Stimulated activated CD8-positive, alpha-beta memory T cell treated with anti-CD3 and anti-CD28 coated beads, Interleukin-7, amount 100 ng/mL, for 24 hours (primary cell): ENCODE data around the gene ATG4A.

Experiments
- DNase-seq: peaks from one replicate; pipeline ENCODE4 v3.0.0-alpha.2; 2020; ENCODE audit warnings: low read depth

Gene ATG4A

GRCh38 chrX:108123591-108124366, 32.2 kb downstream of the ATG4A start:
- no peak for DNase-seq

GRCh38 chrX:108126661-108127060, 35.1 kb downstream of the ATG4A start:
- no peak for DNase-seq

GRCh38 chrX:108127152-108127551, 35.6 kb downstream of the ATG4A start:
- no peak for DNase-seq

DNA sequence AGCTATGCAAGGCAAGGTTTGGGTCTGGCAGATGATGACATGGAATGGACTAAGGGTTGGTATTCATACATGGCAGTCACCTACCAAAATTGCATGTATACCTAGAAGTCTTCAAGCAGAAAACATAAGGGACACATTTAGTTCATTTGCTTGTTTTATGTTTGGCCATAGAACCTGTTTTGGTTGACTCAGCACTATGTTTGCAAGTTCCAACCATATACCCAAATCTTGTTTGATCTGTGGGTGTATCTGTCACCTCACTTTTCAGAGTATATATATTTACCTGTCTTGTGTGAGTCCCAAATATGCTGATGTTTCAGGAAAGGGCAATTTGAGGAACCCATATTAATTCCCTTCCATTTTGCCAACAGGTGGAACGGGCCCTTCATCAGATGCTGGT, 39.3 kb downstream of the ATG4A start:
- no peak for DNase-seq

- no peak for DNase-seq
These were observed 39.9 kb downstream of the ATG4A start for GRCh38 chrX:108131471-108131870.

DNA sequence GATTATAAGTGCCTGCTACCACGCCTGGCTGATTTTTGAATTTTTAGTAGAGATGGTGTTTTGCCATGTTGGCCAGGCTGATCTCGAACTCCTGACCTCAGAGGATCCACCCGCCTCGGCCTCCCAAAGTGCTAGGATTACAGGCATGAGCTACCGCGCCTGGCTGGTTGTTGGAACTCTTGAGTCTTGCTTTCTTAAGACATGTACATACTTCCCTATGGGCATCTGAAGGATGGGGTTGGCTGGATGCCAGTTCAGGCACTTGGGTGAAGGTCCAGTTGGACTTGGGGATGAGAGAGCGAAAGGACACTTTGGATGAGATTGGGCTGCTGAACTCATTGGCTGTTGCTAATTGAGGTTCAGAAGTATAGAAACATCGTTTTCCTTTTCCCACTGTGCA, 40.5 kb downstream of the ATG4A start:
- no peak for DNase-seq

DNA sequence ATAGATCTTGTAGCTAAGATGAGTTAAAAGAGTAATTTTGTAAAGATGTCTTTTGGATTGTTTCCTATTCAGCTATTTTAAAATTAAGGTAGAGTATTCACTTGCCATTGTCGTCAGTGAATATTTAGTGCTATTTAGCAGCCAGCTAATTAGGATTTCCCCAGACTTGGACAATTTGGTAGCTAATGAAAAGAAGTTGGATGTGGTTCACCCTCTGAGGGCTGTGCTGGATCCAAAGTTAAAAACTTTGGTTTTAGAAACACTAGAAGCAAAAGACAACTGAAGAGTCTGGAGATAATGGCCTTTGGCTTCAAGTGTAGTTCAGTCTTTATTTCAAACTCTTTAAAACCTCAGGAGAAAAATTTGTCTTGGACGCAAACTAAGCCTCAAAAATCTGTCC, 41.3 kb downstream of the ATG4A start:
- DNase-seq = no peak

GRCh38 chrX:108134724-108135123, 43.1 kb downstream of the ATG4A start:
- no peak for DNase-seq

DNA sequence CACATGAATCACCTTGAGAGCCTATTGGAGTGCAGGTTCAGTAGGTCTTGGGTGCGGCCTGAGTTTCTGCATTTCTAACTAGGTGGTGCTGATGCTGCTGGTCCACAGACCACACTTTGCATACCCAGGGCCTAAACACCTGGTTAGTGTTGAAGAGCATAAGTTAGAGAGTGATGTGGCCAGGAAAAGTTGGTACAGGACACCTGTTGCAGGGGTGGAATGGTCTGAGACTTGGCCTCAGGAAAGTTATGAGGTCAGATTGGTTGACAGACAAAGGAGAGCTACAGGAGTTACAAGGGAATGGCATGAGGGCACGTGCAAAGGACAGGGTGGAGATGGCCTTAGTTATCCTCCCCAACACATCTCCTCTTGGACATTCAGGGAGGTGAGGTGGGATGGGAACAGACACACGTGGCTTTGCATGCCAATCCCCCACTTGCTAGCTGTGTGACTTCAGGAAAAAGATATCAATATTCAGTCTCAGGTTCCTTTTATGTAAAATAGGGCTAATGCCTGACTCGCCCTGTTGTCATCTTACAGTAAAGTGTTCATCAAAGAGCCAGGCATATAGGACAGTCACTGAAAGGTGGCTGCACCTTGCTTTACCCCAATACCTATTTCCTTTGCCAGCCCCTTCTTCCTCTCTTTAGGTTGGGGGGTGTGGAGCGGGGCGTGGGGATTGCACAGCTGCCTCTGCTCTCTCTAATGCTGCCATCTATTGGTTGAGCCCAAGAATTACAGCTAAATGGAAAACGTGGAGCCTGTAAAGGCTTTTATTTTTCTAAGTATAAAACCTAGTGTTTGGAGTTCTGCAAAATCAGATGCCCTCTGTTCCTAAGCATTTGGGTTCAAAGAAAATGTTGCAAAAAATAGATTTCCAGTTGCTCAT, 47.5 kb downstream of the ATG4A start:
- no peak for DNase-seq

DNA sequence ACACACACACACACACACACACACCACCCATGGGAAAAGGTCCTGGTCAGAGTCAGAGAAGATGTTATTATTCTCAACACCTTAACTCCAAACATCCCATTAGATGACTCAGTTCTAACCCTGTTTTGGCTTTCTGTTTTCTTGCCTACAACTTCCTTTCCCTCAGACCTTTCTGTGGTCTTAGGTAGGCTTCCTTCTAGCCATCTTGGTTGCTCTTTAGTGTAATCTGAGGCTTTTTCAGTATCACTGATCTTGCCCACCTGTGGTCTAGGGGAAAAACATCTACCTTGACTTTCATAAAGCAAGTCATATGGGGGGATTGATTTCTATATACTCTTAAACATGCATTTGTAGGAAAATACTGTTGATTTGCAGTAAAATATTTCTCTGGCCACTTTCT, 56.9 kb downstream of the ATG4A start:
- no peak for DNase-seq

DNA sequence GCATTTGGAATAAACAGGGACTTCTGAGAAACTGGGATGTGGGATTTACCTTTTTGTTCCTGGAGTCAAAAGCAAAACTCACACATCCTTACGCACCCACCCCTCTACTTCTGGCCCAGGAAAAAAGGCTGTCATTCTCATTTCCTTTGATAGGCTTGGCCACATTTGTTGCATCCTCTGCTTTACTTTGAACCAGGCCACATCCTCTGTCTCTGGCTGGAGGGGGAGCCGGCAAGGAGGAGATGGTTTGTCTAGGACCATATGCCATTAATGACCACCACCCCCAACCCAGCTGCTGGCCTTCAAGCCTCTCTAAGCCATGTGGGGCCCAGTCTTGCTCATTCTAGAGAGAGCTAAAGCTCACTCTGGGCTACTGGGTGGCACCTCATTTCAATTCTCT, 64.5 kb downstream of the ATG4A start:
- DNase-seq = no peak

DNA sequence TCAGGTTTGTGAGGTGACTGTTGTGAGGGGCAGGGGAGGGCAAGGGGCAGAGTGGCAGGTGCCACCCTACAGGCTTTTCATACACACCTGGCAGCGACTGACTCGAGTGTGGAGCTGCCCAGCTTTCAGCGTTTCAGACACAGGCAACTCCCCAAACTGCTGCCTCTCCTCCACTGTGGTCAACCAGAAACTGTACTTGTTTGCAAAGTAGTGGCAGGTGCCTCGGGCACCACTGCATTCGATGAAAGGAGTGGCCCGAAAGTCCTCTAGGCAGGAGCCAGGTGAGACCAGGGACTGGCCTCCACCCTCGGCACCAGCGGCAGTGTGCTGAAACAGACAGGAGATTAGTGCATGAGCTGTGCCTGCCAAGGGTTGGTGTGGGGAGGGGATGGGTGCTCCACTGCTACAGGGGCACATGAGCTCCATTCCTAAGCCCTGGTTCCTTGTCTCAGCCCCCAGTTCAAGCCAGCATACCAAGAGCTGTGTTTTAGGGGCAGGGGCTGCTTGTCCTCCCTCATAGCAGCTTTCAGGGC, 65.4 kb downstream of the ATG4A start:
- no peak for DNase-seq

DNA sequence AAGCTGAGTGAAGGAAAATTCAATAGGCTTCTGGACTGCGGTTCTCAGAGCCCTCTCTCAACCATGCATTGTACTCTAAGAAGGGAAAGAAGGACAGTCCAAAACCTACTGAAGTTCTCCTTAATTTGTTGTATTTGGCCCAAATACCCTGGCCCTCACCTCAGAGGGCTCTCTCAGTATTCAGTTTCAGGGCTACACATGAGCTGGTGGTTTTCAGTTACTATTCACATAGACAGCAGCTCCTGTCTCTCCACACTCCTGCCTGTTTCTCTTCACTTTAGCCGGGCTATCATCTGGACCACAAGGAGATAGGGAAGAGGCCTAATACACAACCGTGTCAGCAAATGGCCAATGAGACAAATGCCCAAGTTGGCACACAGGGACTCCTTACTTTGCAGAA, 66.0 kb downstream of the ATG4A start:
- no peak for DNase-seq

GRCh38 chrX:108159028-108159670, 67.6 kb downstream of the ATG4A start:
- DNase-seq = no peak

DNA sequence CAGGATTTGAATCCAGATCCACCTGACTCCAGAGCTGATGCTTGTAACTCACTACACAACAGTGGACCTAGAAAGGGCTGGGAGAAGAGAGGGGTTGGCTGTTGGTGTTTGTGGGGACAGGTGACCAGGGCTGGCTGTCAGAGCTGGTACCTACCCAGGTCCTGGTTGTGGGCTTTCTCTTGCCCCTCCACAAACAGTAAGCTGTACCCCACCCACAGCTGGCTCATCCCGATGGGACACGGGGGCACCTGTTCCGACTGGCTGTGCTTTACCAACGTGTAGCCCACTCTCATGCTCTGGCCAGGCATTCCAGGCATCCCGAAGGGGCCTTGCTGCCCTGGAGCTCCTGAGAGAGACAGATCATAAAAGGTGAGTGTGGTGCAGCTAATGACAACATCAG, 68.7 kb downstream of the ATG4A start:
- no peak for DNase-seq

- no peak for DNase-seq
These were observed 70.7 kb downstream of the ATG4A start for GRCh38 chrX:108162265-108162664.

GRCh38 chrX:108163333-108164082, 71.9 kb downstream of the ATG4A start:
- DNase-seq = no peak

- no peak for DNase-seq
These were observed 74.0 kb downstream of the ATG4A start for GRCh38 chrX:108165383-108166111.

DNA sequence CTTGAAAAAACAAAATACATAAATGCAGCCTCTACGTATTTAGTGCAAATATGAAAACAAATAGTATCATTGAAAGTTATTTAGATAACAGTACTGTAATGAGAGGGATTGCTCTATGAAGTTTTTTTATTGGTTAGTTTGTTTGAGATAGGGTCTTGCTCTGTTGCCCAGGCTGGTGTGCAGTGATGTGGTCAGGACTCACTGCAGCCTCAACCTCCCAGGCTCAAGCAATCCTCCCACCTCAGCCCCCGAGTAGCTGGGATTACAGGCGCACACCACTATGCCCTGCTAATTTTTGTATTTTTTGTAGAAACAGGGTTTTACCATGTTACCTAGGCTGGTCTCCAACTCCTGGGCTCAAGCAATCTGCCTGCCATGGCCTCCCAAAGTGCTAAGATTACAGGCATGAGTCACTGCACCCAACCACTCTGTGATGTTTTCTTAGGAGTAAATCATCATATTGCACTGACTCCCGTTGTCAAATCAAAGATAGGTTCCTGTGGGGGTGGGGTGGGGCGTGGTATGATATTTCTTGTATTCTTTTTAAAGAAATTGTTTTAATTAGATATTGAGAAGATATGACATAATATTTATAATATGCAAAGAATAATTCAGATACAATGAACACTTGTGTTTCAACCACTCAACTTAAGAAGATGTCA, 75.8 kb downstream of the ATG4A start:
- no peak for DNase-seq

DNA sequence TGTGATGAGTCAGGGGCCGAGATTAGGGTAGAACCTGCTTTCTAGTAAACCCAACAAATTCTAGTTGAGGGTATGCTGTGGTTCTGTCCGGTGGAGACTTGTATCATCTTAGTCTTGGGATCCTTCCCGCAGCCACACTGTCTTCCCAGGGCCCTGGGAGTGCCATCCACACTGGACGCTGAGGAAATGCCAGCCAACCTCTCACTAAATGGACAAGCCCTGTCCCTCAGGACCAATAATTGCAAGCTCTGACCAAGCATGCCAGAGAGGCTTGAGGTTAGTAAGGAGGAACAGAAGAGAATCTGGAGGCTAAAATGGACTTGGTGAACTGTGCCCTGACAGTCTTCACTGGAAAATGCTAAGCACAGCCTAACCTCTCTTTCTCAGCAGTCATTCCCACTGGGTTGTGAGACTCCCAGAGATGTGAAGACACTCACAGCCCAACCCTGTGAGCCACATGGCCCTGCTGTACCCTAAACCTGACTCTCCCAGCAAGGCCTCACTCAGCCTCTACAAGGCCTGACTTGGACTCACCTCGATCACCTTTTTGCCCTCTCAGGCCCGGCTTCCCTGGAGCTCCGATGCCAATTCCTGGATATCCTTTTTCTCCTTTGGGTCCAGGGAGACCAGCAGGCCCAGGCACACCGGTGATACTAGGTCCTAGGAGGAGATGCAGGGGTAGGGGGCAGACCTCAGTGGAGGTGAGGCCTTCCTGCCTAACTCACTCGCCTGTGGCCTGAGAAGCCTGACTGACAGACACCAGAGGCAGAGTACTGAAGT, 77.6 kb downstream of the ATG4A start:
- no peak for DNase-seq
